B cell (primary cell): ENCODE results near the gene RGS17. TPM values are rescaled to one million over a fixed set of nuclear protein-coding genes. Genes with fewer than 3 reads are reported as not detected.
"Not testable (repeated sequence)": the region's sequence is repeated elsewhere in the genome, so short reads cannot be mapped to it uniquely, and the experiment has no call there.

Experiments used
- ATAC-seq: fragments of 200-7000 bp; cut with Tn5 transposase; one replicate; pipeline ENCODE4 v1.10.0; 2021; ENCODE audit warnings: low read depth, mild to moderate bottlenecking, moderate number of reproducible peaks, moderate library complexity
- CTCF ChIA-PET: fragments of 350-600 bp; sonication (Branson Sonifier 250); formaldehyde crosslinking; loops from one replicate; lab custom pipeline; 2021; ENCODE audit warnings: antibody characterized with exemption, inconsistent platforms; lab: Charles Lee
- POLR2A ChIA-PET: fragments of 350-600 bp; sonication (Branson Sonifier 250); formaldehyde crosslinking; loops from one replicate; lab custom pipeline; 2021; ENCODE audit warnings: antibody characterized with exemption; lab: Charles Lee
- DNase-seq: peaks from one replicate; pipeline ENCODE4 v3.0.0; 2013
- H2AFZ ChIP-seq: 2 replicates; pipeline ENCODE4 v1.6.1; 2012; ENCODE audit warnings: mild to moderate bottlenecking, low read depth, low read length; ENCODE audit not compliant: insufficient read depth, poor library complexity, severe bottlenecking
- H3K27ac ChIP-seq, 2 donors: 1 replicate in 1 of 2; 2 replicates in 1 of 2; pipeline ENCODE4 v1.5.1; 2012 to 2013; ENCODE audit warnings: low read length in 2 of 2, mild to moderate bottlenecking in 2 of 2, moderate library complexity in 1 of 2
- H3K27me3 ChIP-seq, 4 experiments: fragments of 200-600 bp in 1 of 4; sonication (generic) in 1 of 4; replicated peaks in 1 of 4; 1 replicate in 2 of 4; 2 replicates in 2 of 4; pipeline versions ENCODE4 v1.6.1 to v1.7.0; 2013 to 2016; ENCODE audit warnings: low read length in 3 of 4, mild to moderate bottlenecking in 2 of 4, mixed read lengths in 1 of 4, moderate library complexity in 1 of 4; ENCODE audit not compliant: insufficient read depth in 4 of 4, control insufficient read depth in 3 of 4; ENCODE audit errors: control extremely low read depth in 1 of 4
- H3K36me3 ChIP-seq, 2 experiments: replicated peaks in 1 of 2; 1 replicate in 1 of 2; 2 replicates in 1 of 2; pipeline versions ENCODE4 v1.6.1 to v1.7.1; 2013; ENCODE audit warnings: low read length in 1 of 2; ENCODE audit not compliant: insufficient read depth in 2 of 2, control insufficient read depth in 1 of 2; ENCODE audit errors: control extremely low read depth in 1 of 2, extremely low read depth in 1 of 2
- H3K4me1 ChIP-seq, 2 donors: fragments of 200-600 bp in 1 of 2; sonication (generic) in 1 of 2; 1 replicate in 1 of 2; 2 replicates in 1 of 2; pipeline versions ENCODE4 v1.5.1 to v1.6.1; 2013 to 2017; ENCODE audit warnings: low read length in 2 of 2; ENCODE audit not compliant: control insufficient read depth in 2 of 2, insufficient read depth in 2 of 2
- H3K4me2 ChIP-seq: replicated peaks from 2 replicates; pipeline ENCODE3; 2012; ENCODE audit warnings: mild to moderate bottlenecking, low read depth, low read length; ENCODE audit not compliant: poor library complexity, severe bottlenecking
- H3K4me3 ChIP-seq, 5 experiments: fragments of 200-600 bp in 1 of 5; sonication (generic) in 1 of 5; 1 replicate in 3 of 5; 2 replicates in 2 of 5; pipeline versions ENCODE4 v1.5.1 to v1.7.0; 2011 to 2016; ENCODE audit warnings: low read length in 4 of 5, mild to moderate bottlenecking in 4 of 5, low read depth in 2 of 5, control low read depth in 1 of 5, moderate library complexity in 1 of 5; ENCODE audit not compliant: insufficient read depth in 1 of 5; ENCODE audit errors: control extremely low read depth in 1 of 5, extremely low read depth in 1 of 5
- H3K79me2 ChIP-seq: fragments of 200-600 bp; sonication (generic); one replicate; pipeline ENCODE4 v1.6.0; 2016; ENCODE audit warnings: low read length; ENCODE audit not compliant: control insufficient read depth, insufficient read depth
- H3K9ac ChIP-seq: fragments of 200-600 bp; sonication (generic); 2 replicates; pipeline ENCODE4 v1.6.1; 2017; ENCODE audit warnings: mild to moderate bottlenecking, low read length, moderate library complexity
- H3K9me3 ChIP-seq, 3 donors: one replicate each; pipeline versions ENCODE4 v1.6.1 to v1.7.1; 2013; ENCODE audit warnings: low read length in 2 of 3; ENCODE audit not compliant: control insufficient read depth in 2 of 3, insufficient read depth in 1 of 3; ENCODE audit errors: control extremely low read depth in 1 of 3
- H4K20me1 ChIP-seq: 2 replicates; pipeline ENCODE4 v1.6.0; 2012; ENCODE audit warnings: mild to moderate bottlenecking, low read length; ENCODE audit not compliant: insufficient read depth, control insufficient read depth, poor library complexity, severe bottlenecking
- H3K27ac Mint-ChIP-seq: one replicate; pipeline ENCODE4 v1.8.0; 2021; ENCODE audit warnings: mixed read lengths
- H3K27me3 Mint-ChIP-seq: one replicate; pipeline ENCODE4 v1.8.0; 2021; ENCODE audit warnings: mixed read lengths
- H3K4me1 Mint-ChIP-seq: one replicate; pipeline ENCODE4 v1.8.0; 2021; ENCODE audit warnings: mixed read lengths
- H3K4me3 Mint-ChIP-seq: one replicate; pipeline ENCODE4 v1.8.0; 2021; ENCODE audit warnings: mixed read lengths
- H3K9me3 Mint-ChIP-seq: one replicate; pipeline ENCODE4 v1.8.0; 2022; ENCODE audit warnings: mixed read lengths; ENCODE audit not compliant: insufficient read depth
- EZH2 ChIP-seq: IDR thresholded peaks from 2 replicates; pipeline ENCODE4 v1.6.1; 2012; ENCODE audit warnings: borderline replicate concordance, low read depth, mild to moderate bottlenecking, moderate library complexity, low read length; ENCODE audit not compliant: insufficient read depth, poor library complexity, severe bottlenecking
- WGBS: methylation state at CpG from one replicate; pipeline ENCODE4 v1.1.5; 2013; ENCODE audit warnings: missing lambda C conversion rate; ENCODE audit not compliant: insufficient coverage; 5-methylcytosine and 5-hydroxymethylcytosine counted together
- intact Hi-C: fragments of 100-400 bp; cut with micrococcal nuclease; formaldehyde crosslinking; loops from one replicate; pipeline ENCODE4 v1.10.0; 2022
- polyA plus RNA-seq: library from polyadenylated mRNA; depleted of rRNA; stranded (reverse); fragments of >200 nt; gene quantifications from 2 replicates; pipeline ENCODE4 v1.2.3, GENCODE V29; 2012
- total RNA-seq, 2 donors: library from RNA; stranded (reverse); fragments of 120-200 nt in 1 of 2; gene quantifications; 1 replicate in 1 of 2; 2 replicates in 1 of 2; pipeline versions ENCODE4 v1.2.3 to v1.2.4, GENCODE V29; 2013 to 2022
- TF ChIP-seq, protein P1 (sequence below): fragments of 200-600 bp; IDR thresholded peaks from one replicate; pipeline ENCODE4 v1.8.0; 2022; ENCODE audit warnings: antibody characterized with exemption, mild to moderate bottlenecking

RGS17 gene
- total and polyA plus RNA-seq, 2 donors (not counting 1 experiment from before 2014, with no cell fraction given) = not detected

- H3K36me3 ChIP-seq = no peaks in the 10 kb centered on the region
- no peak overlapping the region for H3K27ac ChIP-seq
- H3K4me1 Mint-ChIP-seq = peaks cover 9% of the 10 kb centered on the region
- ATAC-seq = no peak
- WGBS = 32% methylated on average over 2 of the region's 2 CpGs
- DNase-seq = no peak
- H3K9me3 ChIP-seq = no peaks in the 10 kb centered on the region
- H3K4me2 ChIP-seq = no peak overlapping the region
- H4K20me1 ChIP-seq = no peaks in the 10 kb centered on the region
- no peak overlapping the region for H3K4me3 Mint-ChIP-seq
- no peaks in the 10 kb centered on the region for H3K79me2 ChIP-seq
- no peak overlapping the region for H3K27ac Mint-ChIP-seq
- no peak overlapping the region for H3K9ac ChIP-seq
- CTCF ChIA-PET = no interaction called here
- peaks cover 26% of the 10 kb centered on the region for H3K27me3 Mint-ChIP-seq
- no peak overlapping the region for H2AFZ ChIP-seq
- peaks cover 0 to 7% of the 10 kb centered on the region in 2 donors for H3K4me1 ChIP-seq
- POLR2A ChIA-PET = no interaction called here
- TF ChIP-seq, protein P1, sequence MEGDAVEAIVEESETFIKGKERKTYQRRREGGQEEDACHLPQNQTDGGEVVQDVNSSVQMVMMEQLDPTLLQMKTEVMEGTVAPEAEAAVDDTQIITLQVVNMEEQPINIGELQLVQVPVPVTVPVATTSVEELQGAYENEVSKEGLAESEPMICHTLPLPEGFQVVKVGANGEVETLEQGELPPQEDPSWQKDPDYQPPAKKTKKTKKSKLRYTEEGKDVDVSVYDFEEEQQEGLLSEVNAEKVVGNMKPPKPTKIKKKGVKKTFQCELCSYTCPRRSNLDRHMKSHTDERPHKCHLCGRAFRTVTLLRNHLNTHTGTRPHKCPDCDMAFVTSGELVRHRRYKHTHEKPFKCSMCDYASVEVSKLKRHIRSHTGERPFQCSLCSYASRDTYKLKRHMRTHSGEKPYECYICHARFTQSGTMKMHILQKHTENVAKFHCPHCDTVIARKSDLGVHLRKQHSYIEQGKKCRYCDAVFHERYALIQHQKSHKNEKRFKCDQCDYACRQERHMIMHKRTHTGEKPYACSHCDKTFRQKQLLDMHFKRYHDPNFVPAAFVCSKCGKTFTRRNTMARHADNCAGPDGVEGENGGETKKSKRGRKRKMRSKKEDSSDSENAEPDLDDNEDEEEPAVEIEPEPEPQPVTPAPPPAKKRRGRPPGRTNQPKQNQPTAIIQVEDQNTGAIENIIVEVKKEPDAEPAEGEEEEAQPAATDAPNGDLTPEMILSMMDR = no peak
- TF ChIP-seq EZH2 = no peak
- peaks cover 0 to 12% (median 4%) of the 10 kb centered on the region in 4 experiments for H3K27me3 ChIP-seq
- intact Hi-C loops = no loop called here
- no peak overlapping the region for H3K4me3 ChIP-seq
- H3K9me3 Mint-ChIP-seq = no peaks in the 10 kb centered on the region
These were observed 4.6 kb upstream of the RGS17 start for GRCh38 chr6:153135681-153136080.

- CTCF ChIA-PET, H3K27ac Mint-ChIP-seq, ATAC-seq, H3K4me3 Mint-ChIP-seq, H3K4me2 ChIP-seq, H4K20me1 ChIP-seq, H3K79me2 ChIP-seq, H3K9me3 Mint-ChIP-seq, H3K4me3 ChIP-seq, H3K27ac ChIP-seq, H2AFZ ChIP-seq, DNase-seq, H3K9ac ChIP-seq, H3K9me3 ChIP-seq, POLR2A ChIA-PET, intact Hi-C loops, H3K36me3 ChIP-seq: not testable (repeated sequence)
- H3K4me1 Mint-ChIP-seq = peaks cover 20% of the 10 kb centered on the region
- Histone ChIP-seq H3K4me1 (peaks cover 8 to 23% of the 10 kb centered on the region in 2 donors), H3K27me3 (peaks cover 0 to 29% (median 14%) of the 10 kb centered on the region in 4 experiments)
- WGBS = 98% methylated on average over 25 of the region's 30 CpGs
- H3K27me3 Mint-ChIP-seq = peaks cover 40% of the 10 kb centered on the region
These were observed 2.6 kb upstream of the RGS17 start for GRCh38 chr6:153133667-153134066.
